Esophagus squamous epithelium (tissue), 4 donors: ENCODE measurements around the gene DGKB.

Source experiments
- CTCF ChIP-seq, 6 experiments: fragments of 450-650 bp in 4 of 6; fragments of 200-600 bp in 2 of 6; sonication (generic) in 2 of 6; IDR thresholded peaks; one replicate each; pipeline ENCODE4 v1.5.1; 2016 to 2019; ENCODE audit warnings: antibody characterized with exemption in 6 of 6, mild to moderate bottlenecking in 4 of 6, moderate library complexity in 4 of 6
- POLR2A ChIP-seq, 4 donors: fragments of 450-650 bp; IDR thresholded peaks; one replicate each; pipeline ENCODE4 v1.6.1; 2017; ENCODE audit warnings: antibody characterized with exemption in 4 of 4, mild to moderate bottlenecking in 4 of 4, moderate library complexity in 3 of 4

- TF ChIP-seq POLR2A (IDR thresholded peaks at IDR 0.05) (no peak), CTCF (IDR thresholded peaks at IDR 0.05) (no peak)
Measured at GRCh38 chr7:14195079-14195478, 707.5 kb downstream of the DGKB start.
